Upper lobe of right lung (tissue), 1 donor: ENCODE measurements around the gene CDKN2B. TPM values are rescaled to one million over a fixed set of nuclear protein-coding genes. Genes with fewer than 3 reads are reported as not detected.

Experiments used
- ATAC-seq: fragments of 200-7000 bp; cut with Tn5 transposase; one replicate; pipeline ENCODE4 v1.9.1; 2020; ENCODE audit warnings: mild to moderate bottlenecking, moderate library complexity
- DNase-seq: peaks from one replicate; pipeline ENCODE4 v3.0.0-alpha.2; 2020
- H3K27ac ChIP-seq: fragments of 200-600 bp; one replicate; pipeline ENCODE4 v1.8.0; 2022
- H3K27me3 ChIP-seq: fragments of 200-600 bp; one replicate; pipeline ENCODE4 v1.8.0; 2022; ENCODE audit warnings: mild to moderate bottlenecking
- H3K36me3 ChIP-seq: fragments of 200-600 bp; one replicate; pipeline ENCODE4 v1.8.0; 2022
- H3K4me1 ChIP-seq: fragments of 200-600 bp; one replicate; pipeline ENCODE4 v1.8.0; 2022
- H3K4me3 ChIP-seq: fragments of 200-600 bp; one replicate; pipeline ENCODE4 v1.8.0; 2022; ENCODE audit warnings: mild to moderate bottlenecking
- H3K9me3 ChIP-seq: fragments of 200-600 bp; one replicate; pipeline ENCODE4 v1.8.0; 2022
- CTCF ChIP-seq: fragments of 200-600 bp; IDR thresholded peaks from one replicate; pipeline ENCODE4 v1.8.0; 2022; ENCODE audit warnings: antibody characterized with exemption
- intact Hi-C: fragments of 100-400 bp; cut with DNase I; formaldehyde crosslinking; loops from one replicate; pipeline ENCODE4 v1.11.0; 2022
- total RNA-seq: library from RNA; stranded (reverse); fragmentation: NEBNext Ultra II Directional; extraction: Animal tissue kit (Norgen Biotek cat#: 25700); gene quantifications from one replicate; pipeline ENCODE4 v1.2.1, GENCODE V29; 2021
- donor health status: DM: no; HTN: yes; CAD: no; lungs with severe emphysema.

The CDKN2B gene
- total RNA-seq, 1 donor from 2014 or later: 31.3 TPM

DNA sequence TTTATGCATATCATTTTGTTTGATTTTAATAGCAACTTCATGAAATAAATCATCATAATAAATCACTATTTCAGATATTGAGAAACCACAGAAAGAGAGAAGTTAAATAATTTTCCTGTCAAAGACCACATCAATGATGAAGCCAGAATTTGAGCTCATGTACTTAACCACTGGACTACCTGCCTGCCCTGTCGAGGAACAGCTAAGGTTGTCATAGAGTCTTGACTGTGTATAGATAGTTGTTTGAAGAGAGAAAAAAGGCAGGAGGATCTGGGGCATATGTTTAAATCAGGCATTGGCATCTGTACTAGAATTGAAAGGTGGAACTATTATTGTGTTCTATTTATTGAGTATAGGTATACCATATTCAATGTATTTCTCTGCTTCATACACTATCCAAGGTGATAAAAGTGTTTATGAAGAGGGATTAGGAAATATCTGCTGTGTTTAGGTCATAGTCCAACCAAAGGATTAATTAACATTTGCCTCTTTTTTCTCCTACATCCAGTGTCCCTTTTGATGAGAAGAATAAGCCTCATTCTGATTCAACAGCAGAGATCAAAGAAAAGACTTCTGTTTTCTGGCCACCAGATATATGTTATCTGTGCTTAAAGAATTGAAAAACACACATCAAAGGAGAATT is 37.3 kb upstream of the CDKN2B start:
- TF ChIP-seq CTCF: no peak
- ATAC-seq: no peak
- intact Hi-C loops: no loop called here

DNA sequence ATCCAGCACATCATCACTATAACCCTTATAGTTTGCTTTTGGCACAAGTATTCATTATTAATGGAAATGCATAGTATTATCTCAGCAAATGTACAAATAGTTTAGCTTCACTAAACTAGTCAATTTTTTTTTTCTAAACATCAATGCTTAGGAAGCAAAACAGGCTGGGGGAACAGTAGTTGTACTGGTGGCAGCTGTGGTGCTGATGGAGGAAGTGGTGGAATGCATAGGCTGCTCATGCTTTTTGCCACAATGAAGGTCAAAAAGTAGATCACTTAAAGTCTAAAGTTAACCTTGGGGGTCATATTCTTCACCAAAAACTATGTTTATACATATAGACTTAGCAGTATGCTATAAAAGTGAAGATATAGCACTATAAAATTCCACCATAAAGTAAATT is 36.3 kb upstream of the CDKN2B start:
- Histone ChIP-seq H3K27me3 (no peaks in the 10 kb centered on the region), H3K27ac (no peak overlapping the region), H3K4me1 (no peaks in the 10 kb centered on the region), H3K9me3 (no peaks in the 10 kb centered on the region), H3K36me3 (no peaks in the 10 kb centered on the region), H3K4me3 (no peak overlapping the region)
- DNase-seq (no peak), ATAC-seq (no peak)
- intact Hi-C loops: no loop called here
- TF ChIP-seq CTCF: no peak

More for the DNA sequence above, 37.3 kb upstream of the CDKN2B start:
- Histone ChIP-seq H3K36me3 (no peaks in the 10 kb centered on the region), H3K9me3 (no peaks in the 10 kb centered on the region), H3K4me3 (no peak overlapping the region), H3K27ac (no peak overlapping the region), H3K27me3 (no peaks in the 10 kb centered on the region), H3K4me1 (no peaks in the 10 kb centered on the region)
- no peak for DNase-seq

DNA sequence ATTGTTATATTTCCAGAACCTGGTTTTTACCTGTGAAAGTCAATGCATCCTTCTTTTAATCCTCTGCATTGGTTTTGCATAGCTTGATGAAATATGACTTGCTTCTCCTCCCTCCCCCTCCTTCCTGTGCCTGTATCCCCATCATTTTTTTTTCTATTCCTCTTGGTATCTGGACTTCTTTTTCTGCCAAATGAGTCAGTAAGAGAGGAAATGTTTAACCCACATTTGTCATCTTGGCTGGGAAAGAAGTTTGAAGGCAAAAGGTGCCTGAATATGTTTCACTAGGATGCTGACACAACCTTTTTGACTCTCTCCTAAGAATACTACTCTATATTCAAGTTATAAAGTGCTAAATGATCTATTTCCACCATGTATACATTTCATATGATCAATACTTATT is 35.5 kb upstream of the CDKN2B start:
- no peaks in the 10 kb centered on the region for H3K27me3 ChIP-seq
- no peak overlapping the region for H3K27ac ChIP-seq
- H3K4me3 ChIP-seq: no peak overlapping the region
- H3K9me3 ChIP-seq: no peaks in the 10 kb centered on the region
- H3K4me1 ChIP-seq: no peaks in the 10 kb centered on the region
- ATAC-seq (no peak), DNase-seq (no peak)
- intact Hi-C loops: no loop called here
- H3K36me3 ChIP-seq: no peaks in the 10 kb centered on the region
- TF ChIP-seq CTCF: no peak

GRCh38 chr9:22043928-22044327 is 34.8 kb upstream of the CDKN2B start:
- ATAC-seq (no peak), DNase-seq (no peak)
- Histone ChIP-seq H3K4me1 (no peaks in the 10 kb centered on the region), H3K4me3 (no peak overlapping the region), H3K27ac (no peak overlapping the region), H3K27me3 (no peaks in the 10 kb centered on the region), H3K9me3 (no peaks in the 10 kb centered on the region), H3K36me3 (no peaks in the 10 kb centered on the region)
- intact Hi-C loops: no loop called here
- no peak for TF ChIP-seq CTCF

DNA sequence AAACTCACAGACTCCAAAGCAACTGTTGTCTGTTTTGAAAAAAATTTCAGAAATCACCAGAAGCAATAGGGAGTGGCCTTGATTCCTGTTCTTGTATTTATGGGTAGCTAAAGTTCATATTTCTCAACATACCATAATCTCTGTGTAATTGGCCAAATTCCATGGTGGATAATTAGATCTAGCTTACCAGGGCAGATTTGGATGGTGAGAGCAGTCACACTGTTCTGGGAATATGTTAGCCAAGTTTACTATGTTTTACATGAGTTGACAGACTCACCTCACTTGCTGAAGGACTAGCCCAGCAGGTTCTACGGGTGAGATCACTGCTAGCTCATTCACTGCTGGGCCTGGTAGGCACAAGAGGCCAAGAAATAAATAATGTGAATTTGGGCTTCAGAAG is 32.7 kb upstream of the CDKN2B start:
- DNase-seq (no peak), ATAC-seq (peak; percentile 96)
- no peaks in the 10 kb centered on the region for H3K27me3 ChIP-seq
- intact Hi-C loops: no loop called here
- no peak overlapping the region for H3K4me3 ChIP-seq
- H3K9me3 ChIP-seq: no peaks in the 10 kb centered on the region
- no peaks in the 10 kb centered on the region for H3K36me3 ChIP-seq
- no peak for TF ChIP-seq CTCF
- peaks cover 9% of the 10 kb centered on the region for H3K4me1 ChIP-seq
- no peak overlapping the region for H3K27ac ChIP-seq

DNA sequence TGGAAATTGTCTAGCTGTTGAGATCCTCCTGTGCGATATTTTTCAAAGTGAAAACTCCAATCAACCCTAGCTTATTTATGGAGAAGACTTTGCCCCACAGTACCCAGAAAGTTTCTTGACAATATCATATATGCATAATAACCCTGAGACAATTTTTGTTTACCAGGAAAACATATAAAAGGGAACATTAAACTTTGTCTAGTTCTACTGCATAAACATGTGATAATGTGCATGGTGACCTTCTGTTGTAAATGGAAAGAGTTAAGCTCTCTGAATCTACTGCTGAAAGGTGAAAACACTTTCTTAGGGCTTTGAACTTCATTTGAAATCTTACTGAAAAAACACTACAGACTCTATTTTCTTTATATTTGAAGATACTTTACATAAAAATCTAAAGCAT is 32.2 kb upstream of the CDKN2B start:
- no peak for TF ChIP-seq CTCF
- DNase-seq (no peak), ATAC-seq (no peak)
- Histone ChIP-seq H3K4me3 (no peak overlapping the region), H3K36me3 (no peaks in the 10 kb centered on the region), H3K27ac (no peak overlapping the region), H3K27me3 (no peaks in the 10 kb centered on the region), H3K4me1 (peaks cover 9% of the 10 kb centered on the region), H3K9me3 (no peaks in the 10 kb centered on the region)
- intact Hi-C loops: no loop called here
